Amniotic stem cell (primary cell): ENCODE data around the gene OR11L1.

Experiments
- DNase-seq: peaks from one replicate; lab custom pipeline; 2025; lab: John Stamatoyannopoulos, UW

Gene OR11L1

DNA sequence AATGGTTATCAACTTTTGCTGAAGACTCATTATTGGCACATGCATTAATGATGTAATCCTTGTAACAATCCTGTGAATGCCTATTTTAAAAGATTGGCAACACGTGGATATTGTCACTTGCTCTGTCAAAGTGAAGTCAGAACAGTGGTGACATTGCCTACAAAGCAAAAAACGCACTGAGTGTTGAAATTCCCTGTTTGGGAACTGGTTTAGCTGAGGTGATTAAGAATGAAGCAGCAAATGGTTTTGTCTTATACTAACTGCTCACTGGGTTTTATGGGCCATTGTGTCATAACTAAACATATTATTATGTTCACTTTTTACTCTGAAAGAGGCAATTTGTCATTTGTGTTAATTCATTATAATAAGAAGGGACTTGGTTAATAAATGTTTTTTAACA, 29.1 kb downstream of the OR11L1 start:
- DNase-seq, result no peak

- no peak for DNase-seq
These were observed 44.2 kb downstream of the OR11L1 start for GRCh38 chr1:247797518-247797917.
